GM18861 (cell line): ENCODE data around the gene ZMYND11.

Experiments
- ATAC-seq: cut with Tn5 transposase; IDR thresholded peaks from one replicate; pipeline ENCODE4 v1.9.1; 2021; ENCODE audit not compliant: unreplicated experiment

Gene ZMYND11

GRCh38 chr10:135132-135600 is at the start of gene ZMYND11:
ZMYND11 (plus strand) TSS chr10:135455; CDS start chr10:180013, 44,558 bp downstream.
- ATAC-seq = peak; percentile 23

DNA sequence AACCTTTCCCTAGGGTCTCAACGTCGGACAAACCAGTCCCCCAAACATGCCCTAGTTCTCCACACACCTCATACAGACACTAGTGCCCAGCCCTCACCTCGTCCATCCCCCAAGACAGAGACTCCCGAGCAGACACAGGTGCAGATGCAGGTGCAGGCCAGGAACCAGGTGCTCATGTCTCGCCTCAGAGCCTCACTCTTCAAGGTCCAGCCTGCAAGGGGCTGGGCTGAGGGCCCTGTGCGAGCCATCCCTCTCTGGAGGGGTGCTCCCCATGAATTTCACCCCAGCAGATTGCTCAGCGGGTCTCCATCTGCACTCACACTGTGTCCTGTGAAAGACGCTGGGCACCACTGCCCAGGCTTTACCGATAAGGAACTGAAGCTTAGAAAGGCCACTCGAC is 49.2 kb upstream of the ZMYND11 start:
- no peak for ATAC-seq

DNA sequence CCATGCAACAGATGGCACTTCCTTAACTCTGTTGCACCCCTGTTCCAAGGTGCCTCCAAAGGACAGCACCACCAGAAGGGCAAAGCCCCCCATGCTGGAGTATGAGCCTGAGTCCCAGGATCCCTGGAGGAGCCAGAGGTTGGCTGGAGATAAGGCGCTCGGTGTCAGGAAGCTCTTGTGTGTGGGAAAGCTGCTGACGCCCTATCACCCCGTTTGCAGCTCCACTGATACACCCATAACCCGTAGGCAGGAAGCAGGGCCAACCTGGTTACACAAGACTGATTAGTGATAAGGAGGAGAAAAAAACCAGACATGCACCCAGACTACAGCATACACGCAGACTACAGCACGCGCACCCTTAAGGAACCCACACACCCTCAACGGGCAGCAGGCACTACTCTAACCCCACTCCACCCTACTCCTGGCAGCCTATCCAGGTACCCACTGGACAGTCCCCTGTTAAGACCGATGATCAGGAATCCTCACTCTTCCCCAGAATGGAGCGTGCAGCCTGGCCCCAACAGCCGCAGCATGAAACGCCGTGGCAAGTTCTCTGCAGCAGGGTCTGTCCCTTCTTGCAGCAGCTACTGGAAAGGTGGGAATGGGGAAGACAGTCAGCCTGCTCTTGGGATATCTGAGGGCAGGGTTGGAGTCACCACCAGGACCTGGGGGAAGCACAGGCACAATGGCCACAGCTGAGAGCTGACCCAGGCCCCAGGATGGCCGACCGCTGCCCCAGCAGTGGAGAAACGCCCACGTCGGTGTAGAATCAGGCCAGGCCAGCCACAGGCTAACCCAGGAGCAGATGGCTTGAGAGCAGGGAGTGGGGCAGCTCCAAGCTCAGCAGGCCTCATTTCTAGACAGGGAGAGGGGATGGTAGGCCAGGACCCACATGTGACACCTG is 47.8 kb upstream of the ZMYND11 start:
- ATAC-seq = no peak

- ATAC-seq = no peak
Measured at GRCh38 chr10:88253-88652, 47.0 kb upstream of the ZMYND11 start.

DNA sequence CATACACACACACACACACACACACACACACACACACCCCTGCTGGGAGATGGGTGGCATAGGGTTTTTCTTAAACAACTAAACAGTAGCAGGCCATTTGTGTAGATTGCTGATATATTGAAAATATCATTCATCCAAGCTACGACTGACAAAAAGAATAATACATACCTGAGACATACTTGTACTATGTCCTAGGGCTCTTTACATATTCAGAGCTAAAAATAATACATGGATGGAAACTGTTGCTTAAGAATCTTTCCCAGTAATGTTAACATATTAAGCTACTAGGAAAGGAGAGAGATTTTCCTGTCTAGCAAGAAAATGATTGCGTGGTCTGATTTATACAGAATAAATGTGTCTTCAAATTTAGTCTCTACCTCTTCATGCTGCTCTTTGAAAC is 46.0 kb upstream of the ZMYND11 start:
- ATAC-seq = no peak

GRCh38 chr10:90161-90560 is 45.1 kb upstream of the ZMYND11 start:
- no peak for ATAC-seq

- no peak for ATAC-seq
Measured at GRCh38 chr10:91313-91712, 43.9 kb upstream of the ZMYND11 start.

DNA sequence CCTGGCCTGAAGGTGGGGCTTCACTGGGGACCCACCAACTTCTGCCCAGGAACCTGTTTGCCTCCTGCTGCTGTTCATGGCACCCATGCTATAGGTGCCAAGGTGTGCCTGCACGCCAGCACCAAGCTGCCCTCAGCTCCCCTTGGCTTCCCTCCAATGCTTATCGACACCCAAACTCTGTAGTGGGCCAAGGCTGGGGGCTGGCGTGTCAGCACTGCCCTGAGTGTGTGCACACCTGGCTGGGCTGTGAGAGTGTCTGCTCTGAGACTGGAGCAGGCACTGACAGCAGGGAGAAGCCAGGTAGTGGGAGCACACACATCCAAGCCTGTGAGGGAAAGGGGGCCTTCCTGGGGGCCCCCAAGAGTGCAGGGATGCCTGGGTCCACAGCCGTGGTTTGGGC is 43.1 kb upstream of the ZMYND11 start:
- no peak for ATAC-seq

- no peak for ATAC-seq
Measured at GRCh38 chr10:92846-93245, 42.4 kb upstream of the ZMYND11 start.

GRCh38 chr10:94613-95012 is 40.6 kb upstream of the ZMYND11 start:
- ATAC-seq = no peak

DNA sequence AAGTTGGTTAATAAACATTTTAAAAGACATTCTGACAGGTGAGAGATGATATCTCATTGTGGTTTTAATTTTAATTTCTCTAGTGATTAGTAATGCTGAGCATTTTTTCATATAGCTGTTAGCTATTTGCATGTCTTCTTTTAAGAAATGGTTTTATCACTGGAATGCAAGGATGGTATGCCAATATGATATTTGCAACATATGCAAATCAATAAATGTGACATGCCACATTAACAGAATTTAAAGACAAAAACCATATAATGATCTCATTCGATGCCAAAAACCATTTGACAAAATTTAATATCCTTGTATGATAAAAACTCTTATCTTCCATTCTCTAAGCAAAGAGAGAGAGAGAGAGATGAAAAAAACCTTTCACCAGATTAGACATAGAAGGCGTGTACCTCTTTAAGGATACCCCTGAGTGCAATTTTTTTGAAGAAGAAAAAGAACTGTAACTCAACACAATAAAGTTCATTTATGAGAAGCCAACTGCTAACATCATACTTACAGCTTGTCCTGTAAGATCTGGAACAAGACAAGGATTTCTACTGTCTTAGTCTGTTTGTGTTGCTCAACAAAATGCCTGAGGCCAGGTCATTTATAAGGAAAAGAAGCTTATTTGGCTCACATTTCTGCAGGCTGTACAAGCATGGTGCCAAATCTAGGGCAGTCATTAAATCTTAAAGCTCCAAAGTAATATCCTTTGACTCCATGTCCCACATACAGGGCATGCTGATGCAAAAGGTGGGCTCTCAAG is 39.7 kb upstream of the ZMYND11 start:
- ATAC-seq = no peak

GRCh38 chr10:96466-96865 is 38.8 kb upstream of the ZMYND11 start:
- ATAC-seq = no peak

GRCh38 chr10:104416-104815 is 30.8 kb upstream of the ZMYND11 start:
- ATAC-seq = no peak

GRCh38 chr10:104862-105565 is 30.2 kb upstream of the ZMYND11 start:
- ATAC-seq = no peak

- ATAC-seq = no peak
Measured at GRCh38 chr10:105806-106205, 29.4 kb upstream of the ZMYND11 start.

DNA sequence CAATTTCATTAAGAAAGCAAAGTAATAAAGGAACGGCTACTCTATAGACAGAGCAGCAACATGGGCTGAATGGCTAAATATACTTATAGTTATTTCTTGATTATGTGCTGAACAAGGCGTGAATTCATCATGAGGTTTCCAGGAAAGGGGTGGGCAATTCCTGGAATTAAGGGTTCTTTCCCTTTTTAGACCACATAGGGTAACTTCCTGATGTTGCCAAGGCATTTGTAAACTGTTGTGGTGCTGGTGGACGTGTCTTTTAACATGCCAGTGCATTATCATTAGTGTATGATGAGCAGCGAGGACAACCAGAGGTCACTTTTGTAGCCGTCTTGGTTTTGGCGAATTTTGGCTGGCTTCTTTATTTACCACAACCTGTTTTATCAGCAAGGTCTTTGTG is 28.5 kb upstream of the ZMYND11 start:
- no peak for ATAC-seq

- ATAC-seq = no peak
Measured at GRCh38 chr10:112246-112645, 23.0 kb upstream of the ZMYND11 start.

- no peak for ATAC-seq
Measured at GRCh38 chr10:124874-125273, 10.4 kb upstream of the ZMYND11 start.

DNA sequence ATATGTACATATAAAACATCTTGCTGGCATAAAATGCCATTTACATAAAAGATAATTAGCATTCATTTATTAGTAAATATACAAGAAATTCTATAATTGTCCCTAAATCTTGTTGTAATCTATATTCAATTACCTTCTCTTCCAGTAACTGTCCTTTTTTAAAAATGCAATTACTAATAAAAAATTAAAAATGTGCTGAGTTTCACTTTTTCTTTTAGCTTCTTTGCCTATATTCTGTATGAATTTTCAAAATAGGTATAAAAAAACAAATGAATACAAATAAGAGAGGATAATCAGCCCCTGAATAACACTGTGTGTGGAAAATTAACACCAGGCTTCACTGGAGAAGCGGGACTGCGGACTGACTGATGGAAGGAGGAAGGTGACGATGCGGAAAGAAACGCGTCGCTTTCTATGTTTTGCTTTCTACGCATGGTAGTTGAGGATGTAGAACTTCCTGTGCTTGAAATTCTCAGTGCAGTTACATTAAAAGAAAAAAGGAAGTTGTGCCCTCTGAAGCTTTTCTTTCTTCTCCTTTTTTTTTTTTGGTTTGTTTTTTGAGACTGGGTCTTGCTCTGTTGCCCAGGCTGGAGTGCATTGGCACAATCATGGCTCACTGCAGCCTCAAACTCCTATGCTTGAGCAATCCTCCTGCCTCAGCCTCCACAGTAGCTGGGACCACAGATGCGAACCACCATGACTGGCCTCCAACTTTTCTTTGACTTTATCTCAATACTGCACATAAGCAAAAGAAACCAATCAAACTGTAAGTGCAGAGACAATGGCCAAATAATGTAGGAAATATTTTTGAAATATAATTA is 7.4 kb upstream of the ZMYND11 start:
- peak; percentile 77 for ATAC-seq

DNA sequence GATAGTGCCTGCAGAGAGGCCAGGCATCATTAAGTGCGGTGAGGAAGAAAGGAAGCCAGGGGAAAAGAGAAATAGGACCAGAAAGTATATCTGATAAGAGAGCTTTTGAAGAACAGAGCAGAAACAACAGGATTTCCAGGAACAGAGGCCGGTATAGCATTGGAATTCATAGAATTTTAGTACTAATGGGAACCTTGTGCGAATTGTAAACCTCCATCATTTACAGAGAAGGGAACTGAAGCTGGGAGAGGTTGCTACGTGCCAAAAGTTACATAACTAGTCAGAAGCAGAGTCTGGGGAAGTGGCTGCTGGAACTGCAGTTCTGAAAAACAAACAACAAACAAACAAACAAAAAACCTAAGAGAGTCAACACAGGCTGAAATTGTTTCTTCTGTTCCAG is 5.4 kb upstream of the ZMYND11 start:
- no peak for ATAC-seq
